Mesenteric fat pad (tissue), 1 donor: ENCODE data around the gene FGFR3. TPM values are rescaled to one million over a fixed set of nuclear protein-coding genes. Genes with fewer than 3 reads are reported as not detected.
"Not testable (repeated sequence)": the region's sequence is repeated elsewhere in the genome, so short reads cannot be mapped to it uniquely, and the experiment has no call there.

Source experiments
- DNase-seq: peaks from one replicate; pipeline ENCODE4 v3.0.0-alpha.2; 2020; ENCODE audit warnings: low spot score
- total RNA-seq: library from RNA; stranded (reverse); fragmentation: NEBNext Ultra II Directional; extraction: Animal tissue kit (Norgen Biotek cat#: 25700); gene quantifications from one replicate; pipeline ENCODE4 v1.2.1, GENCODE V29; 2021
- donor health status: DM: yes; HTN: yes; CAD: no.

FGFR3 gene
- total RNA-seq, 1 donor from 2014 or later = 0.90 TPM

- DNase-seq = no peak
Measured at GRCh38 chr4:1836650-1837049, 43.6 kb downstream of the FGFR3 start.

GRCh38 chr4:1837069-1837468 is 44.0 kb downstream of the FGFR3 start:
- DNase-seq = no peak

GRCh38 chr4:1839282-1839681 is 46.2 kb downstream of the FGFR3 start:
- no peak for DNase-seq

DNA sequence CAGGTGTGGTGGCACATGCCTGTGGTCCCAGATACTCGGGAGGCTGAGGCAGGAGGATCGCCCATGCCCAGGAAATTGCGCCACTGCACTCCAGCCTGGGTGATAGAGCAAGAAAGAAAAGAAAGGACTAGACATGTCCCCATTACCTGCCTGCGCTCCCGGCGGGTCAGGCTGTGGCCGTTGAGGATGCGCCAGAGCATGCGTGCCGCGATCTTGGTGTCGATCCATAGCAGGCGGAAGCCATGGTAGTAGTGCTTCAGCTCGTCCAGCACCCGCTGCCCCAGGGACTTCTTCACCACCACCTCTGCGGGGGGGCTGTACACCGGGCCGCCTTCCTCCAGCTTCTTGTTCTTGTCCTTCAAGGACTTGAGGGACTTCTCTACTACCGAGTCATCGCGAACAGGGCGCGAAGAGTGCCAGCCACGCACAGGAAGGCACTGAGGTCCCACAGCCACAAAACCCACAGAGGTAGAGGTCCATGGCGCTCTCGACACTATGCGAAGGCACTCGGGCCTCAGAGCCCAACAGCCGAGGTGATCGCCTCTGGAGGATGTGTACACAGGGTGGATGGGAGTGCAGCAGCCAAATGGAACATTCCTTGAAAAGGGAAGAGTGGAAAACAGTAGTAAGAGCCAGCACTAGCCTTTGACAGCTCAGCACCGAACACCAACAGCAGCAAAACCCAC is 48.3 kb downstream of the FGFR3 start:
- DNase-seq = no peak

DNA sequence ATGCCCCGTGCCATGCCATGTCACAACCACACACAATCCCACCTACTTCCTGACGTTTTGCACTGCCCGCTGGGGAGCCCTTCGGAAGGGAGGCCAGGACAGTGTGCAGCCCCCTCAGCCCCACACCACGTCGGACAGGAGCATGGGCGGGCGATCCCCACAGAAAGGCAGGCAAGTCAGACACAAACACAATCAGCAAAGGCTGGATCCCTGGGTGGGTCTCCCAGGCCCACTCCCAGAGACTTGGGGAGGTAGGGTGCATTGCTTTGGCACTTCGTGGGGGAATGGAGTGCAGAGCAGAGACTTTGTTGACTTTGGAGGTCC is 48.8 kb downstream of the FGFR3 start:
- no peak for DNase-seq

- DNase-seq = no peak
Measured at GRCh38 chr4:1842339-1842895, 49.3 kb downstream of the FGFR3 start.

GRCh38 chr4:1842993-1843448 is 49.9 kb downstream of the FGFR3 start:
- no peak for DNase-seq

DNA sequence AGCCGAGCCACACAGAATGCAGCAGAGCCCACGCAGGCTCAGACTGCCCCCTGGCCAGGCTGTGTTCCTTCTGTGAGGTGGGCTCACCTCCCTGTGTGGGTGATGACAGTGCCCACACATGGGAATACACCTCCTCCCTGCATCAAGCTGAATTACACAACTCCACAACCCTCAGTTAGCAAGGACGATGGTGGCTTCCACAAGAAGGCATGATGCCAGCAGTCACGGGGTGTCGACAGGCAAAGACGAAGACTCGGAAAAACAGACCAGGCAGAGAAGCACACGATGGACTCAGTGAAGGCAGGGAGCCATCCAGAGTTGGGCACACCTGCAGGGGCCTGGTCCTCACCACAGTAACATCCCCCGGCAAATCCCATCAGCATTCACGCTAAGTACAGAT is 50.8 kb downstream of the FGFR3 start:
- DNase-seq = no peak

DNA sequence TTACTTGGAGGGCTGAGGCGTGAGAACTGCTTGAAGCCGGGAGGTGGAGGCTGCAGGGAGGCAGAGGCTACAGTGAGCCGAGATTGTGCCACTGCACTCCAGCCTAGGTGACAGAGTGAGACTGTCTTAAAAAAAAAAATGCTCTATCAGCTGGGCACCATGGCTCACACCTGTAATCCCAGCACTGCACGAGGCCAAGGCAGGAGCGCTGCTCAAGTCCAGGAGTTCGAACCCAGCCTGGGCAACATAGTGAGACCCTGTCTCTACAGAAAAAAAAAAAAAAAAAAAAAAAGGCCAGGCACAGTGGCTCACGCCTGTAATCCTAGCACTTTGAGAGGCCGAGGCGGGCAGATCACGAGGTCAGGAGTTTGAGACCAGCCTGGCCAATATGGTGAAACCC is 51.5 kb downstream of the FGFR3 start:
- DNase-seq = not testable (repeated sequence)

- DNase-seq = no peak
Measured at GRCh38 chr4:1846580-1846979, 53.5 kb downstream of the FGFR3 start.

DNA sequence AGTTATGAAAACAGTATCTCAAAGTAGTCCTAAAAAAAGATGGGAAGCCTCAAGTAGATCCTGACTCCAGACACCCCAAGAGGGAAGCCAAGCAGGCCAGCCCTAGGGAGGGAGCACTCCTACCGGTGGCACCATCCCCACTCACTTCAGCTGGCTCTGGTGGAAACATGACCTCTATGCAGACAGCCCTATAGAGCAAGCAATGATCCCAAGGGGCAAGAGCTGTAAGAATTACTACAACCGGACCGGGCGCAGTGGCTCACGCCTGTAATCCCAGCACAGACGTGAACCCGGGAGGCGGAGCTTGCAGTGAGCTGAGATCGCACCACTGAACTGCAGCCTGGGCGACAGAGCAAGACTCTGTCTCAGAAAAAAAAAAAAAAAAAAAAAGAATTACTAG is 57.2 kb downstream of the FGFR3 start:
- no peak for DNase-seq

DNA sequence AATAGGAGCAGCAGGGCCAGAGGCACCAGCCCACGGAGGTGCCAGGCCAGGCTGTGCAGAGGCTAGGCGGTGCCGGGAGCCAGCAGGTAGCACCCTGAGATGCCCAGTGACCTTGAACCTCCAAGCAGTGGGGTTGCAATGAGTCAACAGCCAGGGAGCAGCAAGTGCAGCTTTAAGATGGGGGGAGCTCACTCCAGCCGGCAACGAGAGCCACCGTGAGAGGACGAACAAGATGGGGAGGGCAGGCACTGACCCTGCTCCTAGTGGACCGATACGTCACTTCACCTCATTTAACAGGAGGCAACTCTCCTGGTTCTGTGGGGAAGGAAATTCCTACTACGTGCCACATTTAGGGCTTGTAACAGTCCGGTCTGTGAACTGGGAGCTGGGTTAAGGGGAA is 58.1 kb downstream of the FGFR3 start:
- DNase-seq = no peak

- DNase-seq = no peak
Measured at GRCh38 chr4:1851575-1852410, 58.7 kb downstream of the FGFR3 start.

- no peak for DNase-seq
Measured at GRCh38 chr4:1852904-1853623, 60.0 kb downstream of the FGFR3 start.

DNA sequence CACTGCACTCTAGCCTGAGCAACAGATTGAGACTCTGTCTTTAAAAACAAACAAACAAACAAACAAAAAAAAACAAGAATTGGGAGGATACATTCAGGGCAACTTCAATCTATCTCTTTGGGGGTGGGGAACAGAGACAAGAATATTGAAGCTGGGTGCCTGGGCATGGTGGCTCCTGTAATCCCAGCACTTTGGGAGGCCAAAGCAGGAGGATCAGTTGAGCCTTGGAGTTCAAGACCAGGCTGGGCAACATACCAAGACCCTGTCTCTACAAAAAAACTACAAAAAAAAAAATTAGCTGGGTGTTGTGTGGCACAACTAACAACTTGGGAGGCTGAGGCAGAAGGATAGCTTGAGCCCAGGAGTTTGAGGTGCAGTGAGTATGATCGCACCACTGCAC is 61.7 kb downstream of the FGFR3 start:
- no peak for DNase-seq

DNA sequence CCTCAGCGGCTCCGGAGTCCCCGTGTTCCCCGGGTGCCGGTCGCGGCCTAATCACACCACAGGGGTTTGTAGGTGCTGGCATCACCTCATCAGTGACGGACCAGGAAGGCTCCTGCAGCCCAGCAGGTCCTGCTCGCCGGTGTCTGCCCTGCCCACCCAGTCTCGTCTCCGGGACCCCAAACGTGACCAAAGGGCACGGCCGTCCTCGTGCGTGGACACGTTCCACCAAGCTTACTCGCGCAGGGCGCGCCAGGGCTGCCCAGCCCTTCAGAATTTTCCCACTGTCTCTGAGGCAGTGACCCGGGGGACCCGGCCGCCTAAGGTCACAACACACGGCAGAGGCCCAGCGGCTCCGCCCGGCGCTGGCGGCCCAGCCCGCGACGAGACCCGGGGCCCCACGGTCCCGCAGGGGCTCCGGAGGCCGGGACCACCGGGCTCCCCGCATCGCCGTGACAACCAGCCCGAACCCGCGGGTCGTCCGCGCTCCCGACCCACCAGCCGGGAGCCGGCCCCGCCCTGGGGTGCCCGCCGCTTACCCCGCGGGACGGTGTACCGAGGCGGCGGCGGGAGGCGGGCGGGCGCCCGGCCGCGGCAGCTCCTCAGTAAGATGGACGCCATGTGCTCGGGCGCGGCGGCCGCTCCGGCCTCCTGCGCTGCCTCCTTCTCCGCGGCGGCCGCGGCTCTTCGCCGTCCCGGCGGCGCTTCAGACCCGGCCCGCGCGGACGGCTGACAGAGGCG is 62.4 kb downstream of the FGFR3 start:
- DNase-seq = no peak

DNA sequence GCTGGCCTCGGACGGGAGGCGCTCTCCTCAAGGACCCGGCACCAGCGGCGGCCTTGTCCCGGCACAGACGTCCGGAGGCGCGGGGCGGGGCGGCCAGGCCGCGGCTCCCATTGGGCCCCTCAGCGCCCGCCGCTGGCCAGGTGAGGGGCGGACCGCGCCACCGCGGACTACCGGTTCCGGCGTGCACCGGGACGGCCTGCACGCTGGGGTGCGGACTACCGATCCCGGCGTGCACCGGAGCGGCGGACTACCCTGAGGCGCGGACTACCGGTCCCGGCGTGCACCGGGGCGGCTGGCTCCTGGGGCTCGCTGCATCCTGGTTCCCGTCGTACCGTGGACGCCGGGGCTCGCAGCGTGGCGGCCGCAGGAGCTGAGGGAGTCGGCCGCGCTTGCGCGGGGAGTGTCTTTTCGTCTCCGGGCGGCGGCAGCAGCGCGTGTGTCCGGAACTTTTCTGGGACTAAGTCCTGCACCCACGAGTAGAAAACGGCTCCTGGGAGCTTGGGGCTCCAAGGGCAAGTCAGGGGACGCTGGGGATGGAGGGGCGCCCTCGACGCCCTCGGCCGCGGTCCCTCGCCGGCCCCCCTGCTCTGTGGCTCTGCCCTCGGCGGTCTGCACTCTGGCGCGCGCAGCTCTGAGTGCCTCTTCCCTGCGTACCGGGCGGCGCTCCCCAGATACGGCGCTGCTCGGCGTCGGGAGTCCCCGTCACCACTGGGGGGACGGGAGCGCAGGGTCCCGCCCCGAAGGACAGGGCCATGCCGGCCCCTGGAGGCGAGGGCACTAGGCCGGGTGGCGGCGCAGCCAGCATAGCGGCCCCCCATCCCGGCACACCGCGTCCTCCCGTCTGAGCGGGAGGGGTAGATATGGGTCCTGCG is 63.2 kb downstream of the FGFR3 start, which contains the start of gene LETM1:
TSS of gene LETM1 (minus strand) at position 86 of the 872 bp plus-strand sequence. CDS start 206 bp downstream, outside the sequence.
- peak; percentile 98 for DNase-seq

DNA sequence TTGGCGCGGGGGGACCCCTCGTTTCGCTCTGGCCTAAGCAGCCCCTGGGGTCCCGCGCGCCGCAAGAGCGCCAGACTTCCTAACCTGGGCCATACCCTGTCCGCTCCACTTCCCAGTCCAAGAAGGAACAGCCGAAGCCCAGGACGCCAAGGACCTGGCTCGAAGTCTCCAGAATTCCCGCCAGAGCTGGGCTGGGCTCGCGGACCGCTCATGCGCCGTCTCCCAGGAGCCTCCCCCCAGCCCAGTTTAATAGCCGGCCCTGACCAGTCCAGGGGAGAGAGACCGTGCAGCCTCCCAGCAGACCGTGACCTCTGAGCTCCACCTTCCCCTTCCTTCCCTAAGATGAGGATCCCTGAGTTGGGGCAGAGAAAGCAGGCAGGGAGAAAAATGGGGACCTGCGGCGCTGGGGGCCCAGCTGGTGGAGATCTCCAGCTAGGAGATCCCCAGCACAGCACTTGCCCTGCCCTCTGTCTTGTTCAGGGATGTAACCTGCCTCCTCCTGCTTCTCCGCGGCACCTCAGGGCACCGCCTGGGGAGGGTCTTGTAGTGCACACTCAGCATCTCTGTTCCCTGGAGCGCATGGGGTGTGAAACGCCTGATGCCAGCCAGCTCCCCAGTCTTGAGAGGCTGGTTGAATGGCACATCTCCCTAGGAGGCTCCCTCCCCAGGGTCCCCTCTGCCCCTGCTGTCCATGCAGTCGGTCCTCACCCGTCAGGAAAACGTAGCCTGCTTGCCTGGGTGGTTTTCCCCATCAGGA is 64.0 kb downstream of the FGFR3 start:
- DNase-seq = no peak

DNA sequence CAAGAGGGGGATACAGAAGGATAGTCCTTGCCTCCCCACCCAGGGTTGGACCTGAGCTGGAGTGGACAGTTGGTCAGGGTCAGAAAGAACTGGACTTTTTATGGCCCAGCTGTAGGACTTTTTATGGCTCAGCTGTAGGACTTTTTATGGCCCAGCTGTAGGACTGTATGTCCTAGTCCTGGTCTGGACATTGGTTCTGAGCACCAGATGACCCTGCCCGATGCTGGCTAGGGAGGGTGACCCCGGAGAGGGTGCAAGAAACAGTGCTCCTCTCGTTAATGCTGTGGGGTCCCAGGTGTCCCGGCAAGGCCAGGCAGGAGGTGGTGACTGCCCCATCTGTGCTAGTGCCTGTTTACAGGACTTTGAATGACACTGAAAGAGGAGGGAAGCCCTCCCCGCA is 64.8 kb downstream of the FGFR3 start:
- DNase-seq = no peak
